Measurements from ENCODE around the gene LPAR5. TPM values are rescaled to one million over a fixed set of nuclear protein-coding genes. Genes with fewer than 3 reads are reported as not detected.
A peak's percentile ranks its signal among the peaks of the same experiment; 100 is the strongest.

The LPAR5 gene
- total RNA-seq, 1 experiment from 2014 or later = 2.3 TPM

DNA sequence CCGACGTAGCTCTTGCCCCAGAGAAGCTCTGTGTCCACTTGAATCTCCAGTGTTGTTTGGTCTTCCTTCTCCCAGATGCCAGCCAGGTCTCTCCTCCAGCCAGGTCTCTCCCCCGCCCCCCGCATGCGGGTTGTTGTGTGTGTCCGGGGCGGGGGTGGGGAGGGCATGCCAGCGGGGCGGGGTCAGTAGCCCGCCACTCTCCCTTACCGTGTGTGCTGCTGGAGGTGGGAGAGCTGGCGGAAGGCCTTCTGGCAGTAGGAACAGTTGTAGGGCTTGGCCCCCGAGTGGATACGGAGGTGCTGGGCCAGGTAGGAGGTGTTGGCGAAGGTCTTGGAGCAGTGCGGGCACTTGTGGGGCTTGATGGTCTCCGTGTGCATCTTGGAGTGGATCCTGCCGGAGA, 36.4 kb upstream of the LPAR5 start:
- BruUV-seq (replicated peaks) = no TSS peak
- Histone ChIP-seq H3K9ac (ENCODE audit: low read length) (no peak overlapping the region), H3K27ac (ENCODE audit: low read length) (no peak overlapping the region), H3K4me2 (ENCODE audit: low read length) (no peak overlapping the region), H2AFZ (ENCODE audit: low read length) (no peak overlapping the region), H3F3A (ENCODE audit: low read length, unreplicated experiment) (no peaks in the 10 kb centered on the region), H3K36me3 (ENCODE audit: low read depth, low read length) (peaks cover 40% of the 10 kb centered on the region), H3K27me3 (ENCODE audit: low read length) (no peaks in the 10 kb centered on the region), H4K20me1 (ENCODE audit: low read length) (no peaks in the 10 kb centered on the region), H3K9me3 (ENCODE audit: low read length) (no peaks in the 10 kb centered on the region), H3K79me2 (ENCODE audit: low read length) (no peaks in the 10 kb centered on the region), H3K4me3 (ENCODE audit: low read length) (no peak overlapping the region), H3K4me1 (ENCODE audit: insufficient read depth, low read length) (no peaks in the 10 kb centered on the region), H3K9me2 (replicated peaks; ENCODE audit: low read length) (no peaks in the 10 kb centered on the region)
- ATAC-seq (no peak), DNase-seq (no peak)
- POLR2A ChIA-PET (ENCODE audit: unreplicated experiment) = no interaction called here
- TF ChIP-seq, protein P1, sequence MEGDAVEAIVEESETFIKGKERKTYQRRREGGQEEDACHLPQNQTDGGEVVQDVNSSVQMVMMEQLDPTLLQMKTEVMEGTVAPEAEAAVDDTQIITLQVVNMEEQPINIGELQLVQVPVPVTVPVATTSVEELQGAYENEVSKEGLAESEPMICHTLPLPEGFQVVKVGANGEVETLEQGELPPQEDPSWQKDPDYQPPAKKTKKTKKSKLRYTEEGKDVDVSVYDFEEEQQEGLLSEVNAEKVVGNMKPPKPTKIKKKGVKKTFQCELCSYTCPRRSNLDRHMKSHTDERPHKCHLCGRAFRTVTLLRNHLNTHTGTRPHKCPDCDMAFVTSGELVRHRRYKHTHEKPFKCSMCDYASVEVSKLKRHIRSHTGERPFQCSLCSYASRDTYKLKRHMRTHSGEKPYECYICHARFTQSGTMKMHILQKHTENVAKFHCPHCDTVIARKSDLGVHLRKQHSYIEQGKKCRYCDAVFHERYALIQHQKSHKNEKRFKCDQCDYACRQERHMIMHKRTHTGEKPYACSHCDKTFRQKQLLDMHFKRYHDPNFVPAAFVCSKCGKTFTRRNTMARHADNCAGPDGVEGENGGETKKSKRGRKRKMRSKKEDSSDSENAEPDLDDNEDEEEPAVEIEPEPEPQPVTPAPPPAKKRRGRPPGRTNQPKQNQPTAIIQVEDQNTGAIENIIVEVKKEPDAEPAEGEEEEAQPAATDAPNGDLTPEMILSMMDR (conservative IDR thresholded peaks at IDR 0.05; ENCODE audit: low read depth, low read length) = no peak
- no peak for TF ChIP-seq EZH2phosphoT487 (IDR thresholded peaks at IDR 0.05; ENCODE audit: borderline replicate concordance, low read length)
- no peak for TF ChIP-seq EZH2 (IDR thresholded peaks at IDR 0.05; ENCODE audit: low read length, unreplicated experiment)
- CTCF ChIA-PET = no interaction called here
- intact Hi-C loops (cut with micrococcal nuclease) = no loop called here

- intact Hi-C loops (cut with micrococcal nuclease) = no loop called here
- H3K79me2 ChIP-seq (ENCODE audit: low read length) = no peaks in the 10 kb centered on the region
- no peaks in the 10 kb centered on the region for H3K27me3 ChIP-seq (ENCODE audit: low read length)
- H2AFZ ChIP-seq (ENCODE audit: low read length) = no peak overlapping the region
- H3K9me2 ChIP-seq (replicated peaks; ENCODE audit: low read length) = no peaks in the 10 kb centered on the region
- ATAC-seq (no peak), DNase-seq (peak; percentile 32)
- H4K20me1 ChIP-seq (ENCODE audit: low read length) = no peaks in the 10 kb centered on the region
- H3K36me3 ChIP-seq (ENCODE audit: low read depth, low read length) = peaks cover 37% of the 10 kb centered on the region; the same call in 1 of the 2 replicates
- H3K27ac ChIP-seq (ENCODE audit: low read length) = no peak overlapping the region
- no TSS peak for BruUV-seq (replicated peaks)
- no peak for TF ChIP-seq EZH2 (IDR thresholded peaks at IDR 0.05; ENCODE audit: low read length, unreplicated experiment)
- TF ChIP-seq, protein P1 (conservative IDR thresholded peaks at IDR 0.05; ENCODE audit: low read depth, low read length) = peak; percentile 44
- H3F3A ChIP-seq (ENCODE audit: low read length, unreplicated experiment) = no peaks in the 10 kb centered on the region
- no peak overlapping the region for H3K4me2 ChIP-seq (ENCODE audit: low read length)
- H3K9ac ChIP-seq (ENCODE audit: low read length) = no peak overlapping the region
- H3K4me3 ChIP-seq (ENCODE audit: low read length) = no peak overlapping the region
- CTCF ChIA-PET = no interaction called here
- no peaks in the 10 kb centered on the region for H3K9me3 ChIP-seq (ENCODE audit: low read length)
- no peaks in the 10 kb centered on the region for H3K4me1 ChIP-seq (ENCODE audit: insufficient read depth, low read length)
- POLR2A ChIA-PET (ENCODE audit: unreplicated experiment) = no interaction called here
Measured at GRCh38 chr12:6667559-6668210, 31.9 kb upstream of the LPAR5 start.

DNA sequence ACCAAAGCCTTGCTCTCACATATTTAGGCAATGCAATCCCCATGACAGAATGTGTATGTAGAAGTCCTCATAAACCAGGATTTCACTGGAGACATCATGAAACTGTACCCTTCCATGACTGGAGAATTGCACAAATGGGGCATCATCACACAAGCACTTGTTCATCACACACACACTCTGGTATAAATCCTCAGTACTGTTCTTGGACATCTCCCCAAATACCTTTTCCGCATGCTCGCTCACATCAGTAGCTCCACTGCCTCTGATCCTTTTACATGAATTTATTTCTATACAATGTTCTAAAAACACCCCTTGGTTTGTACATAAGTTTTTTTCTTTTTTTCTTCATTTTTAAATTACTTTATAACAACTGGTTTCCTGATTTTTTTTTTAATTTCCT, 30.5 kb upstream of the LPAR5 start:
- Histone ChIP-seq H3K36me3 (ENCODE audit: low read depth, low read length) (peaks cover 26% of the 10 kb centered on the region; the same call in 1 of the 2 replicates), H3K9ac (ENCODE audit: low read length) (no peak overlapping the region), H3K27me3 (ENCODE audit: low read length) (no peaks in the 10 kb centered on the region), H3K4me2 (ENCODE audit: low read length) (no peak overlapping the region), H3K79me2 (ENCODE audit: low read length) (peaks cover 11% of the 10 kb centered on the region), H3F3A (ENCODE audit: low read length, unreplicated experiment) (no peaks in the 10 kb centered on the region), H2AFZ (ENCODE audit: low read length) (no peak overlapping the region), H3K4me1 (ENCODE audit: insufficient read depth, low read length) (peaks cover 8% of the 10 kb centered on the region; the same call in 1 of the 2 replicates), H3K9me2 (replicated peaks; ENCODE audit: low read length) (no peaks in the 10 kb centered on the region), H3K9me3 (ENCODE audit: low read length) (no peaks in the 10 kb centered on the region), H4K20me1 (ENCODE audit: low read length) (no peaks in the 10 kb centered on the region), H3K4me3 (ENCODE audit: low read length) (no peak overlapping the region), H3K27ac (ENCODE audit: low read length) (no peak overlapping the region)
- no peak for DNase-seq
- intact Hi-C loops (cut with micrococcal nuclease) = no loop called here
- CTCF ChIA-PET = interaction anchor here (0.7 kb wide), 1 partner anchor 18 kb away, joined by 8 read pairs; no protein-coding TSS in a partner anchor
- no TSS peak for BruUV-seq (replicated peaks)
- POLR2A ChIA-PET (ENCODE audit: unreplicated experiment) = no interaction called here
- ATAC-seq = no peak
- TF ChIP-seq EZH2phosphoT487 (IDR thresholded peaks at IDR 0.05; ENCODE audit: borderline replicate concordance, low read length) (no peak), EZH2 (IDR thresholded peaks at IDR 0.05; ENCODE audit: low read length, unreplicated experiment) (no peak)
- TF ChIP-seq, protein P1 (conservative IDR thresholded peaks at IDR 0.05; ENCODE audit: low read depth, low read length) = no peak

Measured in PC-3 (cell line).